Endothelial cell of umbilical vein (primary cell): ENCODE results near the gene RAB11FIP3.

Experiments used
- CTCF ChIP-seq, 2 donors: IDR thresholded peaks; 1 replicate in 1 of 2; 2 replicates in 1 of 2; pipeline ENCODE4 v1.5.1; 2011; ENCODE audit warnings: low read length in 2 of 2, mild to moderate bottlenecking in 2 of 2, moderate library complexity in 2 of 2, control low read depth in 1 of 2, inconsistent platforms in 1 of 2, low read depth in 1 of 2; ENCODE audit not compliant: insufficient read depth in 1 of 2; ENCODE audit errors: extremely low read depth in 1 of 2
- POLR2A ChIP-seq: IDR thresholded peaks from 2 replicates; pipeline ENCODE4 v1.6.1; 2012; ENCODE audit warnings: low read depth, mild to moderate bottlenecking, control low read depth, low read length

- TF ChIP-seq CTCF (IDR thresholded peaks at IDR 0.05; ENCODE audit: extremely low read depth in 1 of 2, insufficient read depth in 1 of 2, low read depth in 1 of 2, low read length in 2 of 2) (no peak), POLR2A (no peak)
These were observed 44.2 kb upstream of the RAB11FIP3 start for GRCh38 chr16:381012-381788.
